ENCODE data around the gene TCTN1. TPM values are rescaled to one million over a fixed set of nuclear protein-coding genes. Genes with fewer than 3 reads are reported as not detected.
"Not testable (repeated sequence)": the region's sequence is repeated elsewhere in the genome, so short reads cannot be mapped to it uniquely, and the experiment has no call there.

TCTN1 gene
- total and polyA plus RNA-seq, 2 of the 13 experiments (the other 11 are each of a cell fraction or from before 2014, with no cell fraction given), result 13.6 to 16.0 TPM

DNA sequence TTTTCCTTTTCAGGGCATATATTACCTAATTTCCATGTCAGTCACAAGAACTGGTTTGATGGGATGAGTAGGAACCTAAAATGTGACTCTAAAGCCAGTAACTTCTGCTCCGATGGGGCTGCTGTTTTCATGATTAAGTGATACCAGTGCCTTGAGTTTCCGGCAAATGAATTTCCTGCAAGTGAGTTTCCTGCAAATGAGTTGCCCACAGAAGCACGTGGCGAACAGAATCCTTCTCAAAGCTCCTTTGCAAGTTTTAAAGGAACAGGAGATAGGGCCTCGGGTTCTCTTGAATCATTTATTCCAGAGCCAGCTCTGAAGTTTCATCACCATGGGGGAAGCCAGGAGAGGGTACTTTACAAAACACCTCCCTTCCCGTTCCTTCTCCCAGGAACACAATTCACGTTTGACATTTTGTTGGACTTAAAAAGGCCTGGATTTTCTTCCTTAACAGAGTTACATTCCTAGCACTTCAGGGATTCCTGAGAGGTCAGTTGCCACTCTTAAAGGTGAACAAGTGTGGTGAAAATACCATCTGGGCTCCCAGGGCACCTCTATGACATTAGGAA lies 28.6 kb upstream of the TCTN1 start:
- H3K4me3 ChIP-seq (replicated peaks in 1 of 3; ENCODE audit: insufficient read depth in 1 of 3, low read depth in 2 of 3, low read length in 3 of 3), result peak overlapping the region; percentile 14 to 30 (median 29); a peak in 4 of 6 replicates
- peaks cover 45% of the 10 kb centered on the region for H3K4me1 ChIP-seq (ENCODE audit: insufficient read depth, low read length)
- TF ChIP-seq, protein P1, sequence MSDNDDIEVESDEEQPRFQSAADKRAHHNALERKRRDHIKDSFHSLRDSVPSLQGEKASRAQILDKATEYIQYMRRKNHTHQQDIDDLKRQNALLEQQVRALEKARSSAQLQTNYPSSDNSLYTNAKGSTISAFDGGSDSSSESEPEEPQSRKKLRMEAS (IDR thresholded peaks at IDR 0.05), result peak; percentile 50
- TF ChIP-seq FOXA3 (CRISPR knock-in tag; IDR thresholded peaks at IDR 0.05), result no peak
- ATAC-seq (no peak), FAIRE-seq (peak; percentile 8), DNase-seq (ENCODE audit: low spot score) (no peak)
- H3K79me2 ChIP-seq (ENCODE audit: insufficient read depth, low read length), result peaks cover 27% of the 10 kb centered on the region
- intact Hi-C loops (cut with micrococcal nuclease; ENCODE audit: unreplicated experiment) (no loop called here), in situ Hi-C loops (cut with HindIII; ENCODE audit: extremely low pct_ligation_motif_present, low pct_unique_long_range_greater_than_20kb) (loop anchor here (25.0 kb wide), 1 partner anchor 473 kb away; the partner anchor contains the start of gene IFT81)
- ChIA-PET CTCF (ENCODE audit: low intra/inter-chr PET ratio, low total read pairs) (no interaction called here), POLR2A (interaction anchor here (1.0 to 1.7 kb wide), 2 partner anchors 10 to 19 kb away, joined by 4 to 9 read pairs; no protein-coding TSS in a partner anchor)
- H3K36me3 ChIP-seq (replicated peaks in 1 of 2; ENCODE audit: control insufficient read depth in 1 of 2, insufficient read depth in 2 of 2, low read length in 2 of 2), result no peaks in the 10 kb centered on the region
- no TSS peak for BruUV-seq (replicated peaks)
- peak overlapping the region; percentile 20; the same call in 1 of the 2 replicates for H3K9ac ChIP-seq (ENCODE audit: insufficient read depth, low read depth, low read length)
- H4K20me1 ChIP-seq (ENCODE audit: insufficient read depth, low read length), result peaks cover 17% of the 10 kb centered on the region
- H3K27ac ChIP-seq (ENCODE audit: extremely low read length, insufficient read depth, low read length), result no peak overlapping the region
- H3K4me2 ChIP-seq (ENCODE audit: low read depth, low read length), result peak overlapping the region; percentile 58
- WGBS (ENCODE audit: low lambda C conversion rate), result 2% methylated on average over 7 of the region's 7 CpGs
- H2AFZ ChIP-seq (ENCODE audit: low read length), result peak overlapping the region; percentile 62
- H3K9me3 ChIP-seq (ENCODE audit: low read length), result no peaks in the 10 kb centered on the region
- H3K27me3 ChIP-seq (ENCODE audit: control insufficient read depth in 1 of 2, insufficient read depth in 2 of 2, low read length in 2 of 2), result no peaks in the 10 kb centered on the region; a peak in 1 of 5 replicates

DNA sequence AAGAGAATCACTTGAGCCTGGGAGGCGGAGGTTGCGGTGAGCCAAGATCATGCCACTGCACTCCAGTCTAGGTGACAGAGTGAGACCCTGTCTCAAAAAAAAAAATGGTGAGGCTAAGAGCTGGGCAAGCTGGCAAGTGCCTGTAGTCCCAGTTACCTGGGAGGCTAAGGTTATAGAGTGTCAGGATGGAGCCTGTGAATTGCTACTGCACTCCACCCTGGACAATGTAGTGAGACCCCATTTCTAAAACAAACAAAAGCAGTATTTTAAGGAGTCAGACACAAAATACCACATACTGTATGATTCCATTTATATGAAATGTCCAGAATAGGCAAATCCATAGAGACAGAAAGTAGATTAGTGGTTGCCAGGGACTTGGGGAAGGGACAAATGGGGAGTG lies 26.8 kb upstream of the TCTN1 start:
- POLR2A ChIA-PET; H3K27ac ChIP-seq (ENCODE audit: extremely low read length, insufficient read depth, low read length); H3K79me2 ChIP-seq (ENCODE audit: insufficient read depth, low read length); DNase-seq (ENCODE audit: low spot score); intact Hi-C loops (cut with micrococcal nuclease; ENCODE audit: unreplicated experiment); CTCF ChIA-PET (ENCODE audit: low intra/inter-chr PET ratio, low total read pairs); H3K27me3 ChIP-seq (ENCODE audit: control insufficient read depth in 1 of 2, insufficient read depth in 2 of 2, low read length in 2 of 2); H2AFZ ChIP-seq (ENCODE audit: low read length); H3K4me2 ChIP-seq (ENCODE audit: low read depth, low read length); H3K9ac ChIP-seq (ENCODE audit: insufficient read depth, low read depth, low read length); H3K9me3 ChIP-seq (ENCODE audit: low read length); H4K20me1 ChIP-seq (ENCODE audit: insufficient read depth, low read length); H3K36me3 ChIP-seq (replicated peaks in 1 of 2; ENCODE audit: control insufficient read depth in 1 of 2, insufficient read depth in 2 of 2, low read length in 2 of 2); FAIRE-seq; BruUV-seq (replicated peaks); ATAC-seq; H3K4me3 ChIP-seq (replicated peaks in 1 of 3; ENCODE audit: insufficient read depth in 1 of 3, low read depth in 2 of 3, low read length in 3 of 3): not testable (repeated sequence)
- whole genome bisulfite sequencing (ENCODE audit: low lambda C conversion rate), result 100% methylated on average over 2 of the region's 2 CpGs
- peaks cover 48% of the 10 kb centered on the region for H3K4me1 ChIP-seq (ENCODE audit: insufficient read depth, low read length)
- in situ Hi-C loops (cut with HindIII; ENCODE audit: extremely low pct_ligation_motif_present, low pct_unique_long_range_greater_than_20kb), result loop anchor here (25.0 kb wide), 1 partner anchor 475 kb away; the partner anchor contains the start of gene IFT81
- TF ChIP-seq ZNF121 (CRISPR knock-in tag; IDR thresholded peaks at IDR 0.05), result peak; percentile 57; the same call in 1 of the 2 replicates
